Progenitor cell of endocrine pancreas (in vitro differentiated cells): ENCODE measurements around the gene TRIM38. TPM values are rescaled to one million over a fixed set of nuclear protein-coding genes. Genes with fewer than 3 reads are reported as not detected.

Source experiments
- DNase-seq: peaks from one replicate; pipeline ENCODE4 v3.0.0; 2021; ENCODE audit warnings: low spot score; ENCODE audit not compliant: unreplicated experiment
- H3K27ac Mint-ChIP-seq: 2 replicates; pipeline ENCODE4 v1.8.0; 2021; ENCODE audit warnings: mild to moderate bottlenecking, moderate library complexity, mixed read lengths
- H3K27me3 Mint-ChIP-seq: 2 replicates; pipeline ENCODE4 v1.8.0; 2021; ENCODE audit warnings: mixed read lengths
- H3K36me3 Mint-ChIP-seq: 2 replicates; pipeline ENCODE4 v1.8.0; 2022; ENCODE audit warnings: mixed read lengths; ENCODE audit not compliant: insufficient read depth
- H3K4me1 Mint-ChIP-seq: 2 replicates; pipeline ENCODE4 v1.8.0; 2021; ENCODE audit warnings: low read depth, mixed read lengths
- H3K4me3 Mint-ChIP-seq: 2 replicates; pipeline ENCODE4 v1.8.0; 2021; ENCODE audit warnings: low read depth, mild to moderate bottlenecking, moderate library complexity, mixed read lengths
- H3K9me3 Mint-ChIP-seq: 2 replicates; pipeline ENCODE4 v1.8.0; 2021; ENCODE audit warnings: low read depth, mixed read lengths
- CTCF ChIP-seq: fragments of 200-600 bp; sonication (generic); IDR thresholded peaks from one replicate; pipeline ENCODE4 v1.5.0; 2021; ENCODE audit warnings: antibody characterized with exemption, mild to moderate bottlenecking; ENCODE audit not compliant: unreplicated experiment
- long read RNA-seq: library from polyadenylated mRNA; unstranded; transcript quantifications from one replicate; pipeline ENCODE4 v2.0.0, GENCODE V29; 2020
- total RNA-seq: library from RNA; stranded (reverse); gene quantifications from 2 replicates; pipeline ENCODE4 v1.2.1, GENCODE V29; 2021

The TRIM38 gene, protein sequence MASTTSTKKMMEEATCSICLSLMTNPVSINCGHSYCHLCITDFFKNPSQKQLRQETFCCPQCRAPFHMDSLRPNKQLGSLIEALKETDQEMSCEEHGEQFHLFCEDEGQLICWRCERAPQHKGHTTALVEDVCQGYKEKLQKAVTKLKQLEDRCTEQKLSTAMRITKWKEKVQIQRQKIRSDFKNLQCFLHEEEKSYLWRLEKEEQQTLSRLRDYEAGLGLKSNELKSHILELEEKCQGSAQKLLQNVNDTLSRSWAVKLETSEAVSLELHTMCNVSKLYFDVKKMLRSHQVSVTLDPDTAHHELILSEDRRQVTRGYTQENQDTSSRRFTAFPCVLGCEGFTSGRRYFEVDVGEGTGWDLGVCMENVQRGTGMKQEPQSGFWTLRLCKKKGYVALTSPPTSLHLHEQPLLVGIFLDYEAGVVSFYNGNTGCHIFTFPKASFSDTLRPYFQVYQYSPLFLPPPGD
- total RNA-seq, result 5.7 and 5.9 TPM in 2 replicates
- long read RNA-seq, full-length matches to known transcripts, result 74 of 110 reads
- long read RNA-seq, partial matches to known transcripts, result 8 of 110 reads
- long read RNA-seq, other reads (novel, unspliced or antisense), result 28 of 110 reads

- Mint-ChIP-seq H3K36me3 (peaks cover 8% of the 10 kb centered on the region), H3K27ac (peak within 1 kb of the TSS; percentile 98), H3K9me3 (peaks cover 21% of the 10 kb centered on the region), H3K27me3 (no peaks in the 10 kb centered on the region), H3K4me3 (peak within 1 kb of the TSS; percentile 76), H3K4me1 (peaks cover 23% of the 10 kb centered on the region)
- TF ChIP-seq CTCF, result no peak
- DNase-seq, result no peak
These were observed at the start of gene TRIM38 for GRCh38 chr6:25962149-25963127. Gene TRIM38 (plus strand): TSS chr6:25962802. CDS start chr6:25966523, 3,721 bp downstream.

DNA sequence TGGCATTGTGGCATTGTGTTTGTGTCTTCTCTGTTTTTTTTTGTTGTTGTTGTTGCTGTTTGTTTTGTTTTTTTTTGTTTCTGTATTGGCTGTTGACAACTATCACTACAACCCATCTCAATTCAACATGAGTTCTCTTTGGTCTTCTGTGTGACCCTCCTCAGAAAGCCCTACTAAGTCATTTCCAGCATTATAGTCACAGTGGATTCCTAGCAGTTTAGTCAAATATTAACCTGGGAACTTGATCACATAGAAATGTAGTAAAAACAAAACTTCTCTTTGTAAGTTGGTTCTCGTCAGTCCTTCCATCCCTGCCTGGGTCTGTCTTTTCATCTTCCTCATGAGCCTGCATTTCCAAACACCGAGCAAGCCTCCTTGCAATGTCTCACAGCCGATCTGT, 48.9 kb upstream of the TRIM38 start:
- H3K27ac Mint-ChIP-seq, result no peak overlapping the region
- H3K27me3 Mint-ChIP-seq, result no peaks in the 10 kb centered on the region
- no peaks in the 10 kb centered on the region for H3K36me3 Mint-ChIP-seq
- H3K9me3 Mint-ChIP-seq, result no peaks in the 10 kb centered on the region
- no peak for TF ChIP-seq CTCF
- peaks cover 17% of the 10 kb centered on the region for H3K4me1 Mint-ChIP-seq
- H3K4me3 Mint-ChIP-seq, result no peak overlapping the region
- DNase-seq, result no peak

- peaks cover 17% of the 10 kb centered on the region for H3K4me1 Mint-ChIP-seq
- peaks cover 5% of the 10 kb centered on the region for H3K27me3 Mint-ChIP-seq
- no peaks in the 10 kb centered on the region for H3K9me3 Mint-ChIP-seq
- no peak overlapping the region for H3K4me3 Mint-ChIP-seq
- no peaks in the 10 kb centered on the region for H3K36me3 Mint-ChIP-seq
- DNase-seq, result no peak
- H3K27ac Mint-ChIP-seq, result no peak overlapping the region
- TF ChIP-seq CTCF, result no peak
These were observed 46.3 kb upstream of the TRIM38 start for GRCh38 chr6:25916330-25916729.

DNA sequence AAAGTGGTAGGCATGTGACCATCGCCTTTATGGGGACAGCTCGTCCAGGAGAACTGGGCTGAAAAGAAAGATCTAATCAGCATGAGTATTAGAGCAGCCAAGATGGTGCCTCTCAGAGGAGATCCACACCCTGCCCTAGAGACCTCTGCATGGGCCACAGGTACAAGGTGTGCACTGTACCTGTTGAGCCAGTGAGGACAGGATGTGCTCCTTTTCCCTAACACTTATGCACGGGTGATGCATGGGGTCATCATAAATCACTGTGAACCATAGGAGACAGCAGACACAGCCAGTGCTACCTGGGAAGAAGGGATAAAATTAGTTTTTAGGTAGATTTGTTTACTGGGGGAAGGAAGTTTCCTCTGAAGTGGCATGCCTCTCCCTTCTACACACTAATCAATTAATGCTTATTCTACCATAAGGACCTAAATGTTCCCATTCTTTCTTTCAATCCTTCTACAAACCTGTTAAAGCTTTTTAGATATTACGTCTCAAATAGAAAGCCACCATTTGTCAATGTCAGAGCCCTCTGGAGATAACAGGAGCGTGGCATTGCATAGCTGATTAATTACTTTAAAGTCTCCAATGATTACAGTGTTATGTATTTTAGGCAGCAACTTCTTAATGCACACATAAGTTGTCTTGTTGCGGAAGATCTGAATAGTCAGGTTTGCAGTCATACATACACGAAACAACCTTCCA, 45.7 kb upstream of the TRIM38 start:
- Mint-ChIP-seq H3K4me3 (no peak overlapping the region), H3K4me1 (peaks cover 17% of the 10 kb centered on the region), H3K9me3 (no peaks in the 10 kb centered on the region), H3K27ac (no peak overlapping the region), H3K27me3 (peaks cover 5% of the 10 kb centered on the region), H3K36me3 (no peaks in the 10 kb centered on the region)
- no peak for TF ChIP-seq CTCF
- DNase-seq, result no peak
